GM23338 (cell line): ENCODE results near the gene STIM2. TPM values are rescaled to one million over a fixed set of nuclear protein-coding genes. Genes with fewer than 3 reads are reported as not detected.
A peak's percentile ranks its signal among the peaks of the same experiment; 100 is the strongest.

Experiments used
- ATAC-seq: fragments of 200-7000 bp; cut with Tn5 transposase; 3 replicates; pipeline ENCODE4 v1.9.1; 2020
- DNase-seq: peaks from one replicate; pipeline ENCODE4 v3.0.0-alpha.2; 2015; ENCODE audit warnings: low spot score
- H2AFZ ChIP-seq: fragments of 200-600 bp; sonication (generic); 2 replicates; pipeline ENCODE4 v1.8.0; 2016; ENCODE audit warnings: antibody characterized with exemption, mild to moderate bottlenecking, moderate library complexity
- H3F3A ChIP-seq: fragments of 200-600 bp; sonication (generic); replicated peaks from 2 replicates; pipeline ENCODE4 v1.8.0; 2017; ENCODE audit warnings: antibody characterized with exemption, mixed run types, low read depth
- H3K27ac ChIP-seq: fragments of 200-600 bp; sonication (generic); 2 replicates; pipeline ENCODE4 v1.6.1; 2016; ENCODE audit warnings: low read depth
- H3K27me3 ChIP-seq: fragments of 200-600 bp; sonication (generic); 2 replicates; pipeline ENCODE4 v1.8.0; 2016; ENCODE audit warnings: mild to moderate bottlenecking, mixed run types, moderate library complexity; ENCODE audit not compliant: insufficient read depth
- H3K36me3 ChIP-seq: fragments of 200-600 bp; sonication (generic); 2 replicates; pipeline ENCODE4 v1.8.0; 2016; ENCODE audit warnings: mild to moderate bottlenecking; ENCODE audit not compliant: insufficient read depth
- H3K4me1 ChIP-seq: fragments of 200-600 bp; sonication (generic); 2 replicates; pipeline ENCODE4 v1.8.0; 2016; ENCODE audit warnings: mild to moderate bottlenecking, moderate library complexity; ENCODE audit not compliant: insufficient read depth
- H3K4me2 ChIP-seq: fragments of 200-600 bp; sonication (generic); 2 replicates; pipeline ENCODE4 v1.7.1; 2017; ENCODE audit warnings: mixed run types
- H3K4me3 ChIP-seq: fragments of 200-600 bp; sonication (generic); 2 replicates; pipeline ENCODE4 v1.6.1; 2016; ENCODE audit warnings: mixed run types
- H3K79me2 ChIP-seq: fragments of 200-600 bp; sonication (generic); replicated peaks from 2 replicates; pipeline ENCODE4 v1.8.0; 2017; ENCODE audit warnings: mild to moderate bottlenecking; ENCODE audit not compliant: insufficient read depth
- H3K9me2 ChIP-seq: fragments of 200-600 bp; sonication (generic); 2 replicates; pipeline ENCODE4 v1.8.0; 2017; ENCODE audit not compliant: insufficient read depth
- H4K20me1 ChIP-seq: fragments of 200-600 bp; sonication (generic); replicated peaks from 2 replicates; pipeline ENCODE4 v1.8.0; 2017; ENCODE audit warnings: mild to moderate bottlenecking; ENCODE audit not compliant: insufficient read depth
- H3K27ac Mint-ChIP-seq: 2 replicates; pipeline ENCODE4 v1.8.0; 2020; ENCODE audit warnings: inconsistent platforms, mild to moderate bottlenecking, moderate library complexity, mixed read lengths
- H3K27me3 Mint-ChIP-seq: 3 replicates; pipeline ENCODE4 v1.8.0; 2022; ENCODE audit warnings: low read depth, mild to moderate bottlenecking, moderate library complexity, mixed read lengths, inconsistent platforms; ENCODE audit not compliant: insufficient read depth, poor library complexity
- H3K36me3 Mint-ChIP-seq: 3 replicates; pipeline ENCODE4 v1.8.0; 2021; ENCODE audit warnings: low read depth, mild to moderate bottlenecking, inconsistent platforms, moderate library complexity, mixed read lengths
- H3K4me1 Mint-ChIP-seq: 3 replicates; pipeline ENCODE4 v1.8.0; 2020; ENCODE audit warnings: mild to moderate bottlenecking, inconsistent platforms, mixed read lengths
- H3K4me3 Mint-ChIP-seq: 3 replicates; pipeline ENCODE4 v1.8.0; 2021; ENCODE audit warnings: moderate library complexity, mild to moderate bottlenecking, inconsistent platforms, mixed read lengths
- H3K9me3 Mint-ChIP-seq: 3 replicates; pipeline ENCODE4 v1.8.0; 2020; ENCODE audit warnings: moderate library complexity, mild to moderate bottlenecking, inconsistent platforms, mixed read lengths
- CREB1 ChIP-seq: fragments of 250-450 bp; sonication (Bioruptor Pico); IDR thresholded peaks from 2 replicates; pipeline ENCODE4 v1.5.0; 2020; ENCODE audit warnings: low read depth, mild to moderate bottlenecking, moderate library complexity
- CTCF ChIP-seq, 2 experiments: fragments of 200-600 bp in 1 of 2; sonication (generic) in 1 of 2; conservative IDR thresholded peaks; 2 replicates each; pipeline versions ENCODE4 v1.5.1 to v1.6.1; 2016 to 2017; ENCODE audit warnings: antibody characterized with exemption in 2 of 2, low read depth in 2 of 2, mild to moderate bottlenecking in 2 of 2, moderate library complexity in 1 of 2
- ETS1 ChIP-seq: IDR thresholded peaks from 2 replicates; pipeline ENCODE4 v1.6.1; 2016; ENCODE audit warnings: antibody characterized with exemption
- EZH2 ChIP-seq: fragments of 200-600 bp; sonication (generic); IDR thresholded peaks from one replicate; pipeline ENCODE4 v1.8.0; 2017; ENCODE audit warnings: antibody characterized with exemption, mild to moderate bottlenecking, low read depth; ENCODE audit not compliant: unreplicated experiment
- EZH2phosphoT487 ChIP-seq: fragments of 200-600 bp; sonication (generic); IDR thresholded peaks from one replicate; pipeline ENCODE4 v1.8.1; 2018; ENCODE audit warnings: antibody characterized with exemption; ENCODE audit not compliant: unreplicated experiment
- JUNB ChIP-seq: IDR thresholded peaks from one replicate; pipeline ENCODE4 v1.6.1; 2016; ENCODE audit warnings: antibody characterized with exemption; ENCODE audit not compliant: unreplicated experiment
- NANOG ChIP-seq: IDR thresholded peaks from 2 replicates; pipeline ENCODE4 v1.6.1; 2016; ENCODE audit warnings: antibody characterized with exemption, borderline replicate concordance
- POLR2AphosphoS5 ChIP-seq: IDR thresholded peaks from 2 replicates; pipeline ENCODE4 v1.6.1; 2016; ENCODE audit warnings: antibody characterized with exemption, low read depth
- REST ChIP-seq: IDR thresholded peaks from one replicate; pipeline ENCODE4 v1.6.1; 2018; ENCODE audit warnings: antibody characterized with exemption; ENCODE audit not compliant: unreplicated experiment
- STAT1 ChIP-seq: IDR thresholded peaks from one replicate; pipeline ENCODE4 v1.6.1; 2016; ENCODE audit warnings: antibody characterized with exemption; ENCODE audit not compliant: unreplicated experiment
- ZNF114 ChIP-seq: fragments of 250-450 bp; sonication (Bioruptor Pico); IDR thresholded peaks from 2 replicates; pipeline ENCODE4 v1.5.0; 2020; ENCODE audit warnings: mild to moderate bottlenecking, moderate library complexity
- ZNF331 ChIP-seq: fragments of 250-450 bp; sonication (Bioruptor Pico); IDR thresholded peaks from 2 replicates; pipeline ENCODE4 v1.5.0; 2020; ENCODE audit warnings: low read depth, mild to moderate bottlenecking, moderate library complexity
- ZNF462 ChIP-seq: fragments of 250-450 bp; sonication (Bioruptor Pico); IDR thresholded peaks from 2 replicates; pipeline ENCODE4 v1.5.0; 2020; ENCODE audit warnings: mild to moderate bottlenecking, moderate library complexity
- polyA plus RNA-seq: library from polyadenylated mRNA; unstranded; fragments of >200 nt; fragmentation: Nextera tagmentation; extraction: Ambion mirVana; gene quantifications from 2 replicates; pipeline ENCODE4 v1.2.1, GENCODE V29; 2016
- total RNA-seq: library from RNA; depleted of rRNA; stranded (reverse); fragments of >200 nt; shearing (Covaris generic); gene quantifications from 2 replicates; pipeline ENCODE4 v1.2.3, GENCODE V29; 2014

Gene STIM2
- total and polyA plus RNA-seq, 2 experiments from 2014 or later: 13.1 to 17.8 TPM

- Histone ChIP-seq H3K27me3 (no peaks in the 10 kb centered on the region), H4K20me1 (no peaks in the 10 kb centered on the region; the same call in 1 of the 2 replicates), H3K4me2 (0 out of 2 replicates have a peak overlapping the region, but pooled peaks have one; percentile 27), H3K27ac (no peak overlapping the region), H3K4me1 (peaks cover 29% of the 10 kb centered on the region), H3K79me2 (peaks cover 18% of the 10 kb centered on the region), H3K9me2 (no peaks in the 10 kb centered on the region), H3K36me3 (no peaks in the 10 kb centered on the region), H3F3A (no peaks in the 10 kb centered on the region), H2AFZ (no peak overlapping the region), H3K4me3 (no peak overlapping the region)
- Mint-ChIP-seq H3K27me3 (no peaks in the 10 kb centered on the region), H3K9me3 (no peaks in the 10 kb centered on the region), H3K36me3 (no peaks in the 10 kb centered on the region), H3K27ac (no peak overlapping the region), H3K4me1 (peaks cover 30% of the 10 kb centered on the region), H3K4me3 (no peak overlapping the region)
- peak; percentile 52 for ATAC-seq
- no peak for TF ChIP-seq ETS1
- TF ChIP-seq ZNF331 (CRISPR knock-in tag): no peak
- no peak for TF ChIP-seq STAT1
- TF ChIP-seq CTCF (conservative IDR thresholded peaks at IDR 0.05; ENCODE audit: low read depth in 2 of 2): no peak
- TF ChIP-seq JUNB: no peak
- TF ChIP-seq EZH2: no peak
- TF ChIP-seq REST: no peak
- TF ChIP-seq ZNF462 (CRISPR knock-in tag): no peak
- TF ChIP-seq ZNF114 (CRISPR knock-in tag): no peak
- no peak for TF ChIP-seq EZH2phosphoT487
- no peak for TF ChIP-seq POLR2AphosphoS5
- no peak for TF ChIP-seq CREB1 (CRISPR knock-in tag)
- no peak for TF ChIP-seq NANOG
- DNase-seq: no peak
These were observed 52.2 kb downstream of the STIM2 start for GRCh38 chr4:26912810-26913209.
